HG03139 (cell line): ENCODE data around the gene CDC73.
"Not testable (repeated sequence)": the region's sequence is repeated elsewhere in the genome, so short reads cannot be mapped to it uniquely, and the experiment has no call there.

Source experiments
- ATAC-seq: cut with Tn5 transposase; IDR thresholded peaks from one replicate; pipeline ENCODE4 v1.9.1; 2021; ENCODE audit not compliant: unreplicated experiment

The CDC73 gene

DNA sequence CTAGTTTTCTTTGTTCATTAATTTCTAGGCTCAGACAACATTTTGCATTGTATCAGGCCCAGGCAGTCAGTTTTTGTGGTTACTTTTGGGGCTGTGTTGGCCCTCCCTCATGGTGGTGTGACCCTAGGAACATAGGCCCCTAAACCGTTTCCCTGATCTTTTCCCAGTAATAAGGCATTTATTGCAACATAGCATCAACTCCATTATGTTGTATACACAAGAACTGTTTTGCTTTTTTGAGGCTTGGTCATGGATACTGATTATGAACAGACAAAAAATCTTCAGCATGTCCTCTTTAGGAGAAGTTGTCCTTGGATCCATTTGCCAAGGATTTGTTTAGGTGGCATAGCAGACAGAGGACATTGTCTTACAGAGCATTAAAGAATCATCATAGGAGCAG, 54.3 kb downstream of the CDC73 start:
- ATAC-seq = no peak

DNA sequence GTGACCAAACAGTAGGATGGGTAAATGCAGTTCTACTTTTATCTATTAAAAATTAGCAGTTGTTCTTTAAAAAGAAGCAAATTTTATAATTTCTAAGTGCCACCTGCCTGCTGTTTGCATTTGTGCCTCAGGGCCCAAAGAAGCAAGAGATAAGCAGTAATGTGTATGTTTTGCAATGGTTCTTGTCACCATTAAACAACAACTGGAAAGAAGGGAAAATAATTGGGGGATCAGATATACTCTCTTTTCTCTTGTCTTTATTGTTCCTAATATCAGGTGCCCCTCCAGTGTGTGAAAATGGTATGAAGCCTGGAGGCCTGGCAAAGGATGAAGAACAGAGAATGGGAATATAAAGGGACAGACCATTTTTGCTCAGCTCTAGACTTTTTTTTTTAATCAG, 55.0 kb downstream of the CDC73 start:
- ATAC-seq = no peak

DNA sequence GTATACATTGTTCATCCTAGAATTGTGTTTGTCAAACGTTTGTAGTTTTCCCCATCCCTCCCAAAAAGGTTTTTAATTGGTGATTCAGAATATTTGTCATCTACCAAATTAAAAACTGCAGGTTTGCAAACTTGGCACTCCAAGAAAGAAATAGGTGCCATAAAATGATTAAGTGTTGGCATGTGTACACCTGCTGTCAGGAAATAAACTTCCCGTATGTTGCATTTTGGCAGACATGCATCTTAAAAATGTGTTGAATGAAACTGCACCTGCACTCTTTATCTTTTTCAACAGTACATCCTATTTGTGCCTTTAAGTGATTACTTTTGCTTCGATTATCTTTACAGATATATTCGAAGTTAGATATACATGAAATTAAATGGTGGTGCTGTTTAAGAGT, 57.3 kb downstream of the CDC73 start:
- ATAC-seq = no peak

DNA sequence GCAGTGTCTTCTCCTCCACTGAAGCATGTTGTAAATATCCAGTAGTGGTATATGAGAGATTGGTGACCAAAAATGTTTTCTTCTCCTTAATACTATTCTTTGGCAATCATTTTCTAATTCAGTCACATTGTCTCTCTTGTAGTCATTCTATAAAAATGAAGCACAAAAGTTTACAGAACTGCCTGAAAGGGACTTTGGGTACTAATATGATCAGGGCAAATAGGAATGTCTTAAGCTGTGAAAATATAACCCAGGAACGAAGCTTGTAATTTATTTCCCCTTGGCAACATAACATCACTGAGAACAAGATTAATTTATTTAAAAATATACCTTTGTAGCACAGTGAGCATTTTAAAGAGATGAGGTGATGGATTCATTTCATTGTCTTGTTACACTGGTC, 59.7 kb downstream of the CDC73 start:
- no peak for ATAC-seq

GRCh38 chr1:193181985-193182384, 60.2 kb downstream of the CDC73 start:
- ATAC-seq = no peak

DNA sequence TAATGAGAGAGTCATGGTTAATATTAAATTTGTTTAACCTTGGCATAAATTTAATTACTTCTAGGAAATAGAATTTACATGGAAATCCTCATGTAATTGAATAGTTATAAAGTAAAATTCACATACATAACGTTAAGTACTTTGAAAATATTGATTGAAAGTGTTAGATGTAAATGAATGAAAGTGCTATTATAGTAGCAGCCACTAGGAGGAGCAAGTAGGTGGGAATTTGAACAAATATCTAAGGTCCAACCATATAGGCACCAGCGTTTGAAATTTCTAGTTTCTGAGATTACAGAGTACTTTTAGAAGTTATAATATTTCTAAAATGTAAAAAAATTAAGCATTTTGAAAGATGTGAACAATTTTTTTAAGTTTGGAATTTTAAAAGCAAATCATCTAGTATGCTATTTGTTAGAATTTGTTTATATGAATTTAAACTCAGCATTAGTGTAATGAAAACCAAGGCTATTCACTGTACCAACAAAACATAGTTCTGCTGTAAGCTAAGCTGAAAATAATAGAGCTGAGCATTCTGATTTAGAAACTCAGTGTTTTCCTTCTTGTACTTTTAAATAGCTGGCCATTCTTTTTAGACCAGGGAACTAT, 61.3 kb downstream of the CDC73 start:
- peak; percentile 47 for ATAC-seq

DNA sequence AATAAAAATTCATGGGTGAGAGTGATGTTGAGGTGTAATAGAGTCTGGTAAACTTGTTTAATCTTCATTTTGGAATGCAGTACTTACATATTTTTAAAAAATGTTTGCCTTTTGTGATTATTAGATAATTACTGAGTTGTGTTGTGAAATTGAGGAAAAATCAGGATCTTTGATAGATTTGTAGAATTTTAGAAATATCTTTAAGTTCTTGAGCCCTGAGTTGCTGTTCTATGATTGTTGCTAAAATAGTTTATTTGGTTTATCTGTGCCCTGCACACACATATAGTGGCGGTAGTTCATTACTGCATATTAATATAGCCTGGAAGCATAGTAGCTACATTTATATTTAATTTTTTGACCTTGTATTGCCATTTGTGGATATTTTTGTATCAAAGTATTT, 62.9 kb downstream of the CDC73 start:
- no peak for ATAC-seq

GRCh38 chr1:193185211-193185610, 63.4 kb downstream of the CDC73 start:
- no peak for ATAC-seq

GRCh38 chr1:193185901-193186731, 64.3 kb downstream of the CDC73 start, which contains the start of gene B3GALT2:
Gene B3GALT2, minus strand, starts transcription at chr1:193186613. Its CDS starts 5,051 bp downstream, at chr1:193181562.
- no peak for ATAC-seq

DNA sequence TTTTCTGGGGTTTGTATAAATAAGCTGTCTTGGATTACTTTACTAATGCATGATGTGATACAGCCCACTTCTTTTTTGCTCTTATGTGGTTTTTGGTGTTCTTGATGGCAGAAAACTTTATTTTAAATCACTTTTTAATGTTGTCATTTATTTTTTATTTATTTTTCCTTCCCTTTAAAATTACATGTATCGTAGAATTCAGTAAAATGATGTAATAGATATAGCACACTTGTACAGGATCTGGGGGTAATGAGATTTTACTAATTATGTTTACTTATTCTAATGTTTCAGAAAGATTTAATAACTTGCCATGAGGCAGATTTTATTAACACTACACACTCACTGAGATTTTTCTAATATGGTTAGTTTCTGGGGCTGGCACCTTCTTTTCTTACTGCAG, 65.3 kb downstream of the CDC73 start:
- ATAC-seq = no peak

DNA sequence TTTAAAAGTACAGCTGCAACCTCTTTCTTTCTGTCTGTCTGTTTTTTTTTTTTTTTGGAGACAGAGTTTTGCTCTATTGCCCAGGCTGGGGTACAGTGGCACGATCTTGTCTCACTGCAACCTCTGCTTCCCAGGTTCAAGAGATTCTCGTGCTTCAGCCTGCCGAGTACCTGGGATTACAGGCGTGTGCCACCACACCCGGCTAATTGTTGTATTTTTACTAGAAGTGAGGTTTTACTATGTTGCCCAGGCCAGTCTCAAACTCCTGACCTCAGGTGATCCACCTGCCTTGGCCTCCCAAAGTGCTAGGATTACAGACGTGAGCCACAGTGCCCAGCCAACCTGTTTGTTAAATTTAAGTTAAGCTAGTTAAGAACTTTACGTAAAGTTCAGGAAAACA, 67.1 kb downstream of the CDC73 start:
- not testable (repeated sequence) for ATAC-seq

DNA sequence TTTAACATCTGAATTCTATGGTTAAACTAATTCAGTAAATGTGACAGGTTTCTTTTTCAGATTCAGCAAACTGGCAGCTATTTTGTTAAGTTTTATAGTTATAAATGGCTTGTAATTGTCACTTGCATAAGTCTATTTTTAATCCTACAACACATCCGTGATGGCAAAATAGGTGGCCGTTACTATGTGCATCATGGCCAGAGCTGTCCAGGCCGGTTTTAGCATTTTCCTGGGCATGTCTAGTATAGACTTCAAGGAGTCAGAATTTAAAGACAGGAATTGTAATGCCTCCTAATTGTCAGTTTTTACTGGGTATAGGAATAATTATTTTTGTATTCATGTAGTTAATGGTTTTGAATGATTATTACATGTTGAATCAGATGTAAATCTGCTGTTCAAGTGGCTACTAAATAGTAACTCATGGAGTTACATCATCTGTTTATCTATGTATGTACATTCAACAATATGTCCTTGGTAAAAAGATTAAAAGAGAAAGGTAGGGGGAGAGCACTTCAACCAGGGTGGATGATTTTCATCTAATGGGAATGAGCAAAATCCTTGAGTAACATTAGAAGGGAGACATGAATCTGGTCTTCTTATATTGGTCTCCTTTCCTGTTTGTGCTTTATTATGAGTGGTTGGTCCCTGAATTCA, 67.7 kb downstream of the CDC73 start:
- no peak for ATAC-seq

GRCh38 chr1:193190096-193190744, 68.4 kb downstream of the CDC73 start:
- ATAC-seq = no peak

GRCh38 chr1:193192586-193192985, 70.8 kb downstream of the CDC73 start:
- ATAC-seq = no peak

DNA sequence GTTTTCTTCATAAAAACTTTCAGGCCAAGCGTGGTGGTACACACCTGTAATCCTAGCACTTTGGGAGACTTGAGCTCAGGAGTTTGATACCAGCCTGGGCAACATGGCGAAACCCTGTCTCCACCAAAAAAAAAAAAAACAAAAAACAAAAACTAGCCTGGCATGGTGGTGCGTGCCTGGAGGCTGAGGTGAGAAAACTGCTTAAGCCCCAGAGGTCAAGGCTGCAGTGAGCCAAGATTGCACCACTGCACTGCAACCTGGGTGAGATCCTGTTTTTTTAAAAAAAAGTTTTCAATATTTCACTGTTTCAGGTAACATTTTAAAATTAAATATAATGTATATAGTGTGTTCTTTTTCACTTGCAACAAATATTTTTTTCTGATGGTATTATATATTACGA, 78.1 kb downstream of the CDC73 start:
- no peak for ATAC-seq

GRCh38 chr1:193201021-193201420, 79.2 kb downstream of the CDC73 start:
- ATAC-seq = no peak

GRCh38 chr1:193210996-193211395, 89.2 kb downstream of the CDC73 start:
- no peak for ATAC-seq

DNA sequence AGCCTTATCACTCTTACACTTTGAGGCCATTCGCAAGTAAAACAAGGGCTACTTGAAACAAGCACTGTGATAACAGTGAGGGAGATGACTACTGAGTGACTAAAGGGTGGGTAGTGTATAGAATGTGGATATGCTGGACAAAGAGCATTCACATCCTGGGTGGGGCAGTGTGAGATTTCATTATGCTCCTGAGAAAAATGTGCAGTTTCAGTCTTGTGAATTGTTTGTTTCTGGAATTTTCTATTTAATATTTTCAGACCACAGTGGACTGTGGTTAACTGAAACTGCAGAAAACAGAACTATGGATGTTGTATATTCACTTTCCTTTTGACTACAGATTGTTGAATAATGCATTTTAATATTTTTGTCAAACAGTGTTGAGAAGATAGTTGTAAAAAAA, 89.7 kb downstream of the CDC73 start:
- peak; percentile 70 for ATAC-seq

GRCh38 chr1:193212637-193213036, 90.8 kb downstream of the CDC73 start:
- no peak for ATAC-seq

DNA sequence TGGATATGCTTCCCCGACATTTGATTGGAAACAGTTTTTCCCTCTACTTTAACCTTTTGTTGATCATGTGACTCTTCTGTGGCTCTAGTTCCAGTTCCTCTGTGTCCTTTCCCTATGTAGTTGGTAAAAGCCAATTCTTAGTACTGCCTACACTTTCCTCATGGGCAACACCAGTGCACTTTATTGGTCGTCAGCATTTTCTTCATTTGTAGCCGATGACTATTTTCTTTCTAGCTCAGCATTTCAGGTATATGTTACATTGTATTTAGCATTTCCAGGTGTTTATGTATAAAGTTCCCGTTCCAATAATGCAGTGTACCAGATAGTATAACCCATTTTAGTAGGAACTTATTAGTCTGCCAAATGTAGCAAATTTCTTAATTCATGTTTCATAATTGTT, 92.2 kb downstream of the CDC73 start:
- ATAC-seq = no peak

DNA sequence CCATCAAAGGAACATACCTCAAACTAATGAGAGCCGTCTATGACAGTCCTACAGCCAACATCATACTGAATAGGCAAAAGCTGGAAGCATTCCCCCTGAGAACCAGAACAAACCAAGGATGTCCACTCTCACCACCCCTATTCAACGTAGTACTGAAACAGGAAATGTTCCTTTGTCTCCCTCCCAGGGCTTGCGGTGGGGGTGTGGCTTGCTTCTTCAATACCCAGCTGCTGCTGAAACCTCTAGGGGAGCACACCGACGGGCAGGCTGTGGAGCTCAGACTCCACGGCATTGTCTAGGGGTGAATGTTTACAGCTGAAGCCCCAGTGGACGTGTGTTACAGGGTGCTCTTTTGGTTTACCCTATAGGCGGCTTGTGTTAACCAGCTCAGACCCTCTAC, 95.1 kb downstream of the CDC73 start:
- ATAC-seq = peak; percentile 54

GRCh38 chr1:193219391-193219790, 97.6 kb downstream of the CDC73 start:
- no peak for ATAC-seq
